NCI-H1930 (cell line): ENCODE measurements around the gene IGSF6.
A peak's percentile ranks its signal among the peaks of the same experiment; 100 is the strongest.
"Not testable (repeated sequence)": the region's sequence is repeated elsewhere in the genome, so short reads cannot be mapped to it uniquely, and the experiment has no call there.

ENCODE experiments used
- DNase-seq, 2 experiments: peaks; one replicate each; lab custom pipeline; 2025; lab: John Stamatoyannopoulos, UW

Gene IGSF6, protein sequence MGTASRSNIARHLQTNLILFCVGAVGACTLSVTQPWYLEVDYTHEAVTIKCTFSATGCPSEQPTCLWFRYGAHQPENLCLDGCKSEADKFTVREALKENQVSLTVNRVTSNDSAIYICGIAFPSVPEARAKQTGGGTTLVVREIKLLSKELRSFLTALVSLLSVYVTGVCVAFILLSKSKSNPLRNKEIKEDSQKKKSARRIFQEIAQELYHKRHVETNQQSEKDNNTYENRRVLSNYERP

GRCh38 chr16:21652453-21652852, at the start of gene IGSF6:
Gene IGSF6 (minus strand): TSS chr16:21652608. CDS start chr16:21652598, 10 bp downstream.
- no peak for DNase-seq

GRCh38 chr16:21701271-21701670, 48.9 kb upstream of the IGSF6 start:
- DNase-seq, result no peak

DNA sequence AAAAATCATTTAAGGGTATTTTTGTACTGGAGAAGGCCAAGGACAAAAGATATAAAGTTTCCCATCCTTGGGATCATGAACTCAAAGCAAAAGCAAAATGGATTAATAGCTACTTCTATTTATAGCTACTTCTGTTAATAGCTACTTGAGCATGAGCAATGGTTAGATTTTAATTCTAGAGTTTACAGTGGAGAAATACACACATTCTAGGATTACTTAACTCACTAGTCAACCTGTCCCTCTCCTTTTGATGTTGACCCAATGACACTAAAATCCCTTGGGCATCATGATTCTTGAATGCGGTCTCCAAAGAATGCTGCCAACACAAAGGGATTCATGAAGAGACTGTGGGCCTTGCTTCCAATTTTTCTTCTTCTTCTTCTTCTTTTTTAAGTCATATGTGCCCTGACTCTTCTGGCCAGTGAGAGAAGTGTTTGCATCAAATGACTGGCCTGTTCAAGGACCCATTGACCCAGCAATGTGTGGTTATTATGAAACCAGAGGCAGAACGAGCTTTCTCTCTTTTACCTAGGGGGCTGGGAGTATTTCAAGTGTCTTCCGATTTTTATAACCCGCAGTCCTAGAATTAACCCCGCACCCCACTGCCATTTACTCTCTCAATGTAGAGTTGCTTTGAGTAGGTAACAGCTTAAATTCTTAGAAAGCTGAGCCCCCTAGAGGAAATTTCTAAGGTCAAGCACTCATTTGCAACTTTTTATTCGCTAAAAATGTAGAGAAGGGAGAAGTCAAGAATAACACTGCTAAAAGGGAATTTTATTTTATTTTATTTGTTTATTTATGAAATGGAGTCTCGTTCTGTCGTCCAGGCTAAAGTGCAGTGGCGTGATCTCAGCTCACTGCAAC, 46.0 kb upstream of the IGSF6 start:
- DNase-seq, result no peak

GRCh38 chr16:21697032-21697431, 44.6 kb upstream of the IGSF6 start:
- DNase-seq, result no peak

DNA sequence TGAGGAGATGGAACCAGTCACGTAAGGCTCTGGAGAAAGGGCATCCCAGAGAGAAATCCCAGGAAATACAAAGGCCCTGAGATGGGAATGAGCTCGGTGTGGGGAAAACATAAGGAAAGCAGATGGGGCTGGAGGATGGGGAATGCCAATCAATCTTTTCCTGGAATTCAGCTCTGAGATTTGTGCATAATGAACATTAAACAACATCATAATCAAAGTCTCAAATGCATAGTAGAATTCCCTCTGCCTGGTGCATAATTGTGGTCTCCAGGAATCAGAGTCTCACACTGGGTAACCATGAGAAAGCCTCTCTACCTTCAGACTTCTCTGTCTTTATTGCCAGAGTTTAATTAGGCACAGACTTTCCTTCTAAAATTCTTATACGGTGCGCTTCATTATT, 42.2 kb upstream of the IGSF6 start:
- DNase-seq, result no peak

- not testable (repeated sequence) for DNase-seq
These were observed 38.6 kb upstream of the IGSF6 start for GRCh38 chr16:21690967-21691366.

DNA sequence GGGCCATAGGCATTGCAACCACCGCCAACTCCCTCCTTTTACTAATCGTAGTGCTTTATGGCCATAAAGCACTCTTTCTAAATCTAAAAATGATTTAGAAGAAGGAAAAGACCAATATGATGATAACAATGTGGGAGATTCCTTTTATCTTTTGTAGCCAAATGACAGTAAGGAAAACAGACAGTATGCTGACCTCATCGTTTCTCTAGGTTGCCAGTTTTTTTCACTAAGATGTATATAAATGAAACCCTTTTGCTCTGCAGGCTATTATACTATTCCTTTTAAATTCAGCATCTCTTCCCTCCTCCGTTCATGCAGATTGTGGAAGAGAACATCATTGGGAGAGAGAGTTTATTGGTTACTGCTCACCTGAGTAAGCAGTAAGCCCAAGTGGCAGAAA, 36.7 kb upstream of the IGSF6 start:
- no peak for DNase-seq

DNA sequence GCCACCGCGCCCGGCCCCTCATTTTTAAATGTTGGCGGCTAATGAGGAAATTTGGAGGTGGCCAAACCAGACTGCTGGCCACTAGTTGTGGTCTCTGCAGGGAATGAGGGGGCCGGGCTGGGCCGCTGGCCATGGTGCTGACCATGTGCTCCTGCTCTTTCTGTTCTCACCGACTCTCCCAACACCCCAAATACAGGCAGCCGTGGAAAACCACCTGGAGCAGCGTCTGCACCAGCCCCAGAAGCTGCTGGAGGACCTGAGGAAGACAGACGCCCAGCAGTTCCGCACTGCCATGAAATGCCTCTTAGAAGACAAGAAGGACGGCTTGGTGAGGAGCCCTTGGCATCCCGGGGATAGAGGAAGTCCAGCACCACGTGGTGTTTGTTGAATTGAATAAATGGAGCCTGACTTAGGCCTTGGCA, 32.6 kb upstream of the IGSF6 start:
- DNase-seq, result no peak

GRCh38 chr16:21684199-21684598, 31.8 kb upstream of the IGSF6 start:
- DNase-seq, result peak; percentile 7 to 44

- DNase-seq, result no peak
These were observed 30.8 kb upstream of the IGSF6 start for GRCh38 chr16:21683184-21683583.

DNA sequence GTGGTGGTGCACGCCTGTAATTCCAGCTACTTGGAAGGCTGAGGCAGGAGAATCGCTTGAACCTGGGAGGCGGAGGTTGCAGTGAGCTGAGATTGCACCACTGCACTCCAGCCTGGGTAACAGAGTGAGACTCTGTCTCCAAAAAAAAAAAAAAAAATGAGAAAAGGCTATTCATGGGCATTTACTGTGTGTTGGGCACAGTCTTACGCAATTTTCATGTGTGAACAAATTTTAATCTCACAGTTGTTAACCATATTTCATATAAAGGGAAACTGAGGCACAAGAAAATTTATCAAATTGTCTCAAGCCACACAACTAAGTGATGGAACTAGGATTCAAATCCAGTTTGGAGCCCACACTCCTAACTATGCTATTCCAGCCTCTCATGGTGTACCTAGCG, 28.3 kb upstream of the IGSF6 start:
- DNase-seq, result not testable (repeated sequence)

GRCh38 chr16:21674456-21674855, 22.0 kb upstream of the IGSF6 start:
- DNase-seq, result not testable (repeated sequence)

DNA sequence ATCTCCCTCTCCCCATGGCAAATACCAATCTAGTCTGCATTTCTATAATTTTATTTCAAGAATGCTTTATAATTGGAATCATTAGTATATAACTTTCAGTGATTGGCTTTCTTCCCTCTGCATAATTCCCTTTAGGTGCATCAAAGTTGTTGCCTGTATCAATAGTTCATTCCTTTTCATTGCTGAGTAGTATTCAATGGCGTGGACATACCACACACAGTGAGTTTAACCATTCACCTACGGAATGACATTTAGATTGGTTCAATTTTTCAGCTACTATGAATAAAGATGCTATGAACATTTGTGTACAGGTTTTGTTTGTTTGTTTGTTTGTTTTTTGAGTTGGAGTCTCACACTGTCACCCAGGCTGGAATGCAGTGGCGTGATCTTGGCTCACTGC, 21.1 kb upstream of the IGSF6 start:
- DNase-seq, result no peak

DNA sequence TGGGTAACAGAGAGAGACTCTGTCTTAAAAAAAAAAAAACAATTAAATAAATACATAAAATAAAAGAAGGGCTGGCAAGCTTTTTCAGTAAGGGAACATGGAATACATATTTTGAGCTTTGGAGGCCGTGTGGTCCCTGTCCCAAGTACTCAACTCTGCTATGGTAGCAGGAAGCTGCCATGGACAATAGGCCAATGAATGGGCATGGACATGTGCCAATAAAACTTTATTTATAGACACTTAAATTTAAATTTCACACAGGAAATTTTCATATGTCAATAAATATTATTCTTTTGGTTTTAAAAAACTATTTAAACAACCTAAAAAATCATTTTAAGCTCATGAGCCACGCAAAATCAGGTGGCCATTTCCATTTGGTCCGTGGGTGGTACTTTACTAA, 15.2 kb upstream of the IGSF6 start:
- no peak for DNase-seq

DNA sequence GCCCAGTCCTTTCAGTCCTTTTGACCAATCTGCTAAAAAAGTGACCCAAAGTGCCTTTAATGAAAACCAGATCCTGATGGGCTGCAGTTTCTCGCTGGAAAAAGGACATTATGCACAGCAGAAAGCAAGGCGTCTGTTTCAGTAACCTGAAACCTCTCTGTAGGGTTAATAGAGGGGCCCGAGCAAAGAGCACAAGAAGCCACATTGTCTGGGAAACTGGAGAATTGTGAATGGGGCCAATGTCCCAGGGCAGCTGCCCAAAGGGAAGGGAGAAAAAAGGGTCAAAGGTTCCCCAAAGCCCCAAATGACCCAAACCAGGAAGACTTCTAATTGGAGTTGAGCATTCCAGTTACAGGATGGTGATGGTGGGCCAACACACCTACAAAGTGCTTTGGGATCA, 14.4 kb upstream of the IGSF6 start:
- no peak for DNase-seq

DNA sequence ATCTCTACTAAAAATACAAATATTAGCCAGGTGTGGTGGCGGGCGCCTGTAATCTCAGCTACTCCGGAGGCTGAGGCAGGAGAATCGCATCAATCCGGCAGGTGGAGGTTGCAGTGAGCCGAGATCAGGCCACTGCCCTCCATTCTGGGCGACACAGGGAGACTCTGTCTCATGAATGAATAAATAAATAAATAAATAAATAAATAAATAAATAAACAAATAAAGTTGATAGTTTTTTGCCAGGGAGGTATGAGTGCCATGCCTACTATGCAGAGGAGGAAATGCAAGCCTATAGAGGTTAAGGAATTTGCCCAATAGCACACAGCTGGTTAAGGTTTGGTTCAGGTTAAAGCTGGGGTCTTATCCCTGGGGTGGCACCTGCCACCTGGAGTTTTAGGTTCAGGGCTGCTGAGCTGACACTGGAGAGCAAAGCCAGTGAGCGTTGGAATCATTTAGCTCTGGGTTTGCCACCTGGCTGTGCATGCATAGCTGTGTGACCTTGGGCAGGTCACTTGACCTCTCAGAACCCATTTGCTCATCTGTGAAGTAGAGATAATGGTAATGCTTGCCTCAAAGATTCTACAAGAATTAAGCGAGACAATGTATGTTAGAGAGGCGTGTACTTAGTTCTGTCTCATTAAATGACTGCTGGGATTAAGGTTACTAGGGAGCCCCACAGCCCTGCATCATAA, 12.5 kb upstream of the IGSF6 start:
- no peak for DNase-seq

DNA sequence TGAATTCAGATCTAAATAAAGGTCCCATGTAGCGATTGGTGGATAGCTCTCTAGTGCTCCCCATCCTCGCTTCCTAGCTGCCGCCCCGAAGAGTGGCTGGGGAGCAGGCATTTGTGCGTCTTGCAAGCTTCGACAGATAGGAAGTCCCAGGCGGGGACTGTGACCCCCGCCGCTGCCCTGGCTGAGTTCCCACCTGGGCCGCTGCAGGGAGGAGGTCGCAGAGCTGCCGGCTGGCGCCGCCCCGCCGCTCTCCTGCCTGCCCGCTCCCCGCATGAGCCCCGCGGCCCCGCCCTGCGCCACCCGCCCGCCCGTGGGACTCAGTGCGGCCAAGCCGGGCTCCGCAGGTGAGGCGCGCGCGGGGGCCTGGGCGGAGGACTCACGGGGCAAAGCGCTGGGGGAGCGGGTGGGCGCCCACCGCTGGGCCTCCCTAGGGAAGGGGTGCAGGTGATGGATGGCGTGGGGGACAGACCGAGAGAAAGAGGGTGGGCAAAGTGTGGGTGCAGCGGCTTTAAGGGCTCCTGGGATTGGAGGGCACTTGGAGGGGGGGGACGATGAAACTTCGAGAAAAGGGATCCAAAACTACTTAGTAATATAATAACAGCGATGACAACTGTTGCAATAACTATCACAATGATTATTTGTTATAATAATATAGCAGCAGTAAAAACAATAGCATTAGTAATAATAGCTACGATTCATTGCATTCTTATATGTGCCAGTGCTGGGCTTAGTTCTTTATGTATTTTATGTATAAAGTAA, 11.7 kb upstream of the IGSF6 start, which contains the start of gene OTOA:
Gene OTOA, plus strand, starts transcription at position 80 of the 759 bp plus-strand sequence. CDS start 14,547 bp downstream, outside the sequence.
- DNase-seq, result no peak

GRCh38 chr16:21659124-21659523, 6.7 kb upstream of the IGSF6 start:
- DNase-seq, result no peak

GRCh38 chr16:21656795-21657768, 4.7 kb upstream of the IGSF6 start:
- DNase-seq, result peak in 1 of 2 experiments; percentile 27

DNA sequence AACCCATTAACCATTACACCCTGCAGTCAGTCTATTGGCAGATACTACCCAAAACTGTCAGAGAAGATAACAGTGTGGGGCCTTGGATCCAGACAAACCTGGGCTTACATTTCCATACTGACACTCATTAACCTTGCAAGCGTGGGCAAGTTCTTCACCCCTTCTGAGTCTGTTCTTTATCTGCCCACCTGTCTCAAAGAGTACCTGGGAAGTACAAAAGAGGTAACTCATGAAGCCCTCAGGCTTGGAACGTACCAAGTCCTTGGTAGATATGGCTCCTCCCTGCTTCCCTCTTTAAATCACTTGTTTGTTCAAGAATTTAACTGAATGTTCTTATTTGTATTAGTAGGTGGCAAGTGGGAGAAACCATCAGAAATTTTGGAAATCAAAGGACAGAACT, 2.5 kb upstream of the IGSF6 start:
- DNase-seq, result no peak

DNA sequence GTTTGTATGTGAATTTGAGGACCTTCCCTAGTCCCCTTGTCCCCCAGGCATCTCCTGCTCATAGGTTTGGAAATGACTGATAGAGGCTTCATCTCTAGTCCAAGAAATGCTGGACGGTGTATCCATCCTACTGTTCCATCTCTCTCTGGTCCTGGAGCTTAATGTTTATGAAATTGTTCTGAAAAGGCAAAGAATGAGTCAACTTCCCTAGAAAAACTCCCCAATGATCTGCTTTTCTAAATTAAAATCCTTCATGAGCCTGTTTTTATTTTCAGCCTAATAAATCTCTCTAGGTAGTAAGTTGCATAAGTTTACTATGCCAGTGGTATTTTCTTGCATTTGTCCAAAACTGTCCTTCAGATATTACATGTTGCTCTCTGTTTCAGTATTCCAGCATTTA, 2.1 kb upstream of the IGSF6 start:
- DNase-seq, result no peak
